ENCODE measurements around the gene STXBP1.

- no peak for TF ChIP-seq POLR2A (IDR thresholded peaks at IDR 0.05)
- no peak for TF ChIP-seq CTCF (IDR thresholded peaks at IDR 0.05 in 4 of 5, conservative IDR thresholded peaks at IDR 0.05 in 1 of 5)
These were observed 102.1 kb downstream of the STXBP1 start for GRCh38 chr9:127714020-127714750.

Data from gastrocnemius medialis (tissue), 4 donors.